GM19372 (cell line): ENCODE results near the gene YIPF2.
A peak's percentile ranks its signal among the peaks of the same experiment; 100 is the strongest.
"Not testable (repeated sequence)": the region's sequence is repeated elsewhere in the genome, so short reads cannot be mapped to it uniquely, and the experiment has no call there.

Source experiments
- ATAC-seq: cut with Tn5 transposase; IDR thresholded peaks from one replicate; pipeline ENCODE4 v1.9.1; 2021; ENCODE audit warnings: mild to moderate bottlenecking, low read depth, moderate library complexity; ENCODE audit not compliant: unreplicated experiment

The YIPF2 gene

DNA sequence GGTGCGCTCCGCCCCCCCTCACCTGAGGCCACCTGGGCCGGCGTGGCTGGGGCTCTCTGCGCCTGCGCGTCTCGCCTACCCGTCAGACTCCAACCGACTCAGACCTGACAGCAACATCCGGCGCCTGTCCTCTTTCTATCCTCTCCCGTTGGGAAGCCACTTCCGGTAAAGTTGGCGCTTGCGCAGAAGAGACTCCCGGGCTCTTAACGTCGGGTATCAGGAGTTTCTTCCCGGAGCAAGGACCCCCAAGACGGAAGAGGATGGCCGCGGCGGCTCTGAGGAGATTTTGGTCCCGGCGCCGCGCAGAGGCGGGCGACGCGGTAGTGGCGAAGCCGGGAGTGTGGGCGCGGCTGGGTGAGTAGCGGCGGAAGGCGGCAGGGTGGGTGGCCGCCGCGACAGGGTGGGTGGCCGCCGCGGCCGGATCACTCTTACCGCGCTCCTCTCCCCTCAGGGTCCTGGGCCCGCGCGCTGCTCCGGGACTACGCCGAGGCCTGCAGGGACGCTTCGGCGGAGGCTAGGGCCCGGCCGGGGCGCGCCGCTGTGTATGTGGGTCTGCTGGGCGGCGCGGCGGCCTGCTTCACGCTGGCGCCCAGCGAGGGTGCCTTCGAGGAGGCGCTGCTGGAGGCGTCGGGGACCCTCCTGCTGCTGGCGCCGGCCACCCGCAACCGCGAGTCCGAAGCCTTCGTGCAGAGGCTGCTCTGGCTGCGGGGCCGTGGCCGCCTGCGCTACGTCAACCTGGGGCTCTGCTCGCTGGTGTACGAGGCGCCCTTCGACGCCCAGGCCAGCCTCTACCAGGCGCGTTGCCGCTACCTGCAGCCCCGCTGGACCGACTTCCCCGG, at the start of gene YIPF2, which contains the start of gene TIMM29:
Gene YIPF2 (minus strand): TSS at position 77 of the 839 bp plus-strand sequence. CDS start 229 bp downstream, outside the sequence.
Gene TIMM29 (plus strand): TSS at position 249 of the 839 bp plus-strand sequence. CDS start 12 bp downstream, at position 261.
- peak; percentile 89 for ATAC-seq

DNA sequence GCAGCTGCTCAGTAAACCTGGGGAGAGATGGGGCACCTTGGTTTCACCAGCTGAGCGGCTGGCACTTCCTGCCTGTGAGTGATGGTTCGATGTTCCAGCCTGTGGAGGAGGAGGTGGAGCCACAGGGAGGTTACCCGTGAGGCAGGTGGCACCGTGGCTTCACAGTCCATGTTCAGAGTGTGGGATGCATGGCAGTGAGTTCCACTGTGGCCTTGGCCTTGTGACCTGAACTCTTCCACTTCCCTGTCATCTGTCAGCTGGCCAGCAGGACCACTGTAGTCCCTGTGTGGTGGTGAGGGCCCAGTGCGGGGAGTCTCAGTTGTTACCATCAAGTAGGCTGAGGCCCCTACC, 49.3 kb upstream of the YIPF2 start:
- no peak for ATAC-seq

DNA sequence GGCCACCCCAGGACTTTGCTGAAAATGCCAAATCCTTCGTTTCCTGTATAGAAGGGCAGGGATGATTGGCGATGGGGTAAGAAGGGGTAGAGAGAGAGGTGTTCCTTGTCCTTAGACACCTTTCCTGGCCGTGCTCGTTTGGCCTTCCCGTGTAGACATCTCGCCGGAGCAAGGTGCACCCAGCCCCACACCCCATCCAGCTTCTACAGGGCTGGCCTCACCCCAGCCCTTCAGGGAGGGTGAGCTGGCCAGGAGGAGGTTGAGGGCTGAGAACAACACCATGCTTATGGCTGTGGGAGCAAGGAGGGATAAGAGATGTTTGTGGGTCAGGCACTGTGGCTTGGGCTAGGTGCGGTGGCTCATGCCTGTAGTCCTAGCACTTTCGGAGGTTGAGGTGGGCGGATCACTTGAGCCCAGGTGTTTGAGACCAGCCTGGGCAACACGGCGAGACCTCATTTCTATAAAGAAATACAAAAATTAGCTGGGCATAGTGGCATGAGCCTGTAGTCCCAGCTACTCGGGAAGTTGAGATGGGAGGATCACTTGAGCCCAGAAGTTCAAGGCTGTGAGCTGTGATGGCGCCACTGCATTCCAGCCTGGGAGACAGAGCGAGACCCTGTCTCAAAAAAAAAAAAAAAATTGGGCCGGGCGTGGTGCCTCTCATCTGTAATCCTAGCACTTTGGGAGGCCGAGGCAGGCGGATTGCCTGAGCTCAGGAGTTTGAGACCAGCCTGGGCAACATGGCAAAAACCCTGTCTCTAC, 47.9 kb upstream of the YIPF2 start:
- no peak for ATAC-seq

DNA sequence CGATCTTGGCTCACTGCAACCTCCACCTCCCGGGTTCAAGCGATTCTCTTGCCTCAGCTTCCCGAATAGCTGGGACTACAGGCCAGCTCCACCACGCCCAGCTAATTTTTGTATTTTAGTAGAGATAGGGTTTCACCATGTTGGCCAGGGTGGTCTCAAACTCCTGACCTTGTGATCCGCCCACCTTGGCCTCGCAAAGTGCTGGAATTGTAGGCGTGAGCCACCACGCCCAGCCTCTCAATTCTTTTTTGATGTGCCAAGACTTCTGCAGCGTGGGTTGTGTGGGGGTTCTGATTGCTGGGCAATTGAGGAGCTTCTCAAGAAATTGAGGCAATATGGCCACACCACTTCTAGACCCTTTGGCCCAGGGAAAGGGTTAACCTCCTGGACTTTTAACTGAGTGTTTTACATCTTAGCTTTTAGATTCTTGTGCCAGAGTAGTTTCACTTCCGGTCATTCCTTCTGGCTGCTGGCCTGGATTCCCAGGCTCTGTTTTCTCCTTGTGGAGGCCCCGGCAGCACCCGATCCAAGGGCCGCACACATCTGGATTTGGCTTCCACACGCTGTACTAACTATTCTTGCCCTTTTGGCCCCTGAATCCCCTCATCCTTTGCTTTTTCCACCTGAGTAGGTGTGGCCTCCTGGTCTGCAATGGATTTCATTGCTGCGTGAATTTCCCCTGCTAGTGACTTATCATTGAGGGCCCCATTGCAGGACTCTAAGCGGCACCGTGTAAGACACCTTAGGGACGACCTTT, 47.1 kb upstream of the YIPF2 start:
- ATAC-seq = no peak

DNA sequence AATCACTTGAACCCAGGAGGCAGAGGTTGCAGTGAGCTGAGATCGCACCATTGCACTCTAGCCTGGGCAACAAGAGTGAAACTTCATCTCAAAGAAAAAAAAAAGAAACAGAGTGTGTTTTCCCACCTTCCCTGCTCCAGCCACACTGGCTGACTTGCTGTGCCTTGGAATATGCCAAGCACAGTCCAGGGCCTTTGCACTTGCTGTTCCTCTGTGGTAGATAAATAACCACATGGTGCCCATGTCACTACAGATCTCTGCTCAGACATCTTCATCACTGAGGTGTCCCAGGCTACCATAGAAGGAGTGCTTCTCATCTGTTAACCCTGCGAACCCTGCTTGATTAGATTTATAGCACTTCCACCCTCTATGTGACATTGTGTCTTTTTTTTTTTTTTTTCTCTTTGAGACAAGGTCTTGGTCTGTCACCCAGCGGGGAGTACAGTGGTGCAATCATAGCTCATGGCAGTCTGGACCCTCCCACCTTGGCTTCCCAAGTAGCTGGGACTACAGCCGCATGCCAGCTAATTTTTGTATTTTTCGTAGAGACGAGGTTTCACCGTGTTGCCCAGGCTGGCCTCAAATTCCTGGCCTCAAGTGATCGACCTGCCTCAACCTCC, 42.8 kb upstream of the YIPF2 start:
- ATAC-seq = no peak

DNA sequence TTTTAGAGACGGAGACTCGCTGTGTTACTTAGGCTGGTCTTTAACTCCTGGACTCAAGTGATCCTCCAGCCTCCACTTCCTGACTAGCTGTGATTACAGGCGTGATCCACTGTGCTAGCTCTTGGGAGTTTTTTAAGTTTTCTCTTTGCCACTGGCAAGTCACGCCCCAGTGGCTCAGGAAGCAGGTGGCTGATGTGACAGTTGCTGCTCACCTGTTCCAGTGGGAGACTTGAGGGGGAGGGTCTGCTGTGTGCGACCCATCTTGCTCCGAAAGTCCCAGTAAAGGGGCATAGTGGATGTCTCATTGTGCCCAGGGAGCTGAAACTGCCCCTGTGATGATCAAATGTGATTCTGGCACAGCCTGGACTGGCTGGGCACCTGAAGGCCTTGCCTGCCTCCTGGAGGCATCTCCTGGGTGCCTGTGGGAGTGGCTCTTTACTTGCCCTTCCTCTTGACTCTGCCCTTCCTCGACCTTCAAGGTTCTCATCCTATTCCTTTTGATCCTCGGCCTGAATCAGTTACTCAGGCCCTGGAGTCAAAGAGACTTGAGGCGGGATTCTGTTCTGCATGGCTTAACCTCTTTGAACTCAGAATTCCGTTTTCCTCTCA, 40.2 kb upstream of the YIPF2 start:
- ATAC-seq = no peak

DNA sequence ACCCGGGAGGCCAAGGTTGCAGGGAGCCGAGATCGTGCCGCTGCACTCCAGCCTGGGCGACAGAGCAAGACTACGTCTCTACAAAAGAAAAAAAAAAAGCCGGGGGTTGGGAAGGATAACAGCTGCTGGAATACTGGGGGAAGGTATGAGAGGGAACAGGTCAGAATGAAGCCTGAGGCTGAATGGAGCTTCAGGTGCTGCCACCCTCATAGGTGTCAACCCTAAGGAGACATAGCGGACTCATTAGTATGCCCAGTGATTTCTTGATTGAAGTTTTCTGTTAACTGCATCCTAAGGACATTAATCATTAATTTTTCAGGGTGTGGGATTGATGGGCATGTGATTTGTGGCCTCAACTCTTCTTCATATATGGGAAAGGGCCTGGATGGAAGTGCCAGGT, 38.4 kb upstream of the YIPF2 start:
- no peak for ATAC-seq

DNA sequence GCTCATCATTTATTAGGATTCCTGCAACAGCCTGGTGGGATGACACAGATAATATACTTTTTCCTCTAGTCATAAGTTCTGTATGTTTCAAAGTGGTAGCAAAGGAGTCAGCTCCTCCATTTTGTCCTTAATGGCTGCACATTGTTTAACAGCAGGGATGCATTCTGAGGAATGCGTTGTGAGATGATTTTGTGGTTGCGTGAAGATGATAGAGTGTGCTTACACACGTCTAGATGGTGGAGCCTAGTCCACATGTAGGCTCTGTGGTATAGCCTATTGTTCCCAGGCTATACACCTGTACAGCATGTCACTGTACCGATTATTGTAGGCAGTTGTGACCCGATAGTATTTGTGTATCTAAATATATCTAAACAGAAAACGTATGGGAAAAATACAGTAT, 37.0 kb upstream of the YIPF2 start:
- no peak for ATAC-seq

DNA sequence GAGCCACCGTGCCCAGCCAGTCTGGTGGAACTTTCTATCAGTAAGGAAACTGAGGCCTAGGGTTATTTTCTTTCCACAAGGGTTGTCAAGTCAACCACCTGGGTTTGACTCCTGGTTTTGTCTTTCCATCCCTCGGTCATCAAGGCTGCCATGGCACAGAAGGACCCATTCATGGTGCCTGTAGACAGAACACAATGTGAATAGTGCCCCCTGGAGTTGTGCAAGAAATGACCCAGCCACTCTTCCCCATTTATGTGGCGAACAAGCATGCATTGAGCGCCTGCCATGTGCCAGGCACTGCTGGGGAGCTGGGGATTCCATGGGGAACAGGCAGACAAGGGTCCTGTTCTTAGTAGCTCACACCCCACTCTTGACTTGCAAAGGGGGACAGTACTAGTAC, 36.5 kb upstream of the YIPF2 start:
- no peak for ATAC-seq

DNA sequence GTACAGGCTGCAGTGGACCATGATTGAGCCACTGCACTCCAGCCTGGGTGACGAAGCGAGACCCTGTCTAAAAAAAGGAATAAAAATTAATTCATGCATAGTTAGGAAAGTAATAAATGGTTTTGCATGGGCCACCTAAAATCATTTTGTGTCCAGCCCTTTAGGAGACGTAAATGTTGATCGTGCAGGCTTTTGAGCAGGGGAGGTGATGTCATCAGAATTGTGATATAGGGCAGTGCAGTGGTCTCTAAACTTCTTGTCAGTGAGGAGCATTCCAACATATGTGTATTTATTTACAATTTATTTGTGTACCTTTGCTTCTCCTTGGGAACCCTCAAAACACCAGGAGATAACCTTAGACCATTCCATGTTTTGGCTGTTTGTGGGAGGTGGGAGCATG, 35.4 kb upstream of the YIPF2 start:
- ATAC-seq = no peak

DNA sequence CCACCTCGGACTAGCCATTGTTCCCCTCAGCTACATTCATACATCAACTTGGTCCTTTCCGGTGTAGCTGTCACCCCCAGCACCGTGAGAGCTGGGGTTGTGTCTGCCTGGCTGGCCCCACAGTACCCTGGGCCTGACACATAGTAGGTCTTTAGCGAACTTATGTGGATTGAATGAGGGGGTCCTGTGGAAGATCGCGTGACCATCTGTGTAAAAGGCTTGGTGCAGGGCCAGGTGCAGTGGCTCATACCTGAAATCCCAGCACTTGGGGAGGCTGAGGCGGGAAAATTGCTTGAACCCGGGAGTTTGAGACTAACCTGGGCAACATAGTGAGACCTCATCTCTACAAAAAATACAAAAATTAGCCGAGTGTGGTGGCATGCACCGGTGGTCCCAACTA, 34.4 kb upstream of the YIPF2 start:
- no peak for ATAC-seq

DNA sequence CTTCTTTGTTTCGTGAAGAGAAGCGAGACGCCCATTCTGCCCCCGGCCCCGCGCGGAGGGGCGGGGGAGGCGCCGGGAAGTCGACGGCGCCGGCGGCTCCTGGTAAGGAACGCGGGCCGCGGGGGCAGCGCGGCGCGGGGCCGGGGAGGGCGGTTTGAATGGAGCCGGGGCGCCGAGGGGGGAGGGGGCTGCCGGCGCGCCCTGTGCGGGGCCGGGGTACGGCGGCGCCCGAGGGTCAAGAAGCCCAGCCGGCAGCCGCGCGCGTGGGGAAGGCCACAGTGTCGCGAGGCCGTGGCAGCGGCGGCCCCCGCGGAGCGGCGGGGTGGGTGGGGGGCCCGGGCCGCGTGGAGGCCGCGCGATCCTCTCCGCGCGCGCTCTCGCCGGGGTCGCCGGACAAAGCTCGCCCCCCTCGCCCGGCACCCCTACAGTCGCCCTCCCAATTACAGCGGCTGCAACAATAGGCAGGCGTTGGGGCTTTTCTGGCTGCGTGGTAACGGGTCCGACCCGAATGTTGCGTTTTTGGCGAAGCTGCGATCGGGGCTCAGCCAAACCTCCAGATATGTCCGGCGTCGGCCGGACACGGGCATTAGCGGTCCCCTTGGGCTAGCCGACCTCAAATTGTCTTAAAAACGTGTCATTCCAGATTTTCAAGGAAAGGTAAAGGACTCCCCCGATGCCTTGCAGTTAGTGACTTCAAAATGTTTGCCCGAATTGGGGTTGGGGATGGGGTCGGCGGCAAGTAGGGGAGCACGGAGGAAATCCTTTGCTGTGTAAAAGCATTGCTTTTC, 32.8 kb upstream of the YIPF2 start:
- ATAC-seq = peak; percentile 25

DNA sequence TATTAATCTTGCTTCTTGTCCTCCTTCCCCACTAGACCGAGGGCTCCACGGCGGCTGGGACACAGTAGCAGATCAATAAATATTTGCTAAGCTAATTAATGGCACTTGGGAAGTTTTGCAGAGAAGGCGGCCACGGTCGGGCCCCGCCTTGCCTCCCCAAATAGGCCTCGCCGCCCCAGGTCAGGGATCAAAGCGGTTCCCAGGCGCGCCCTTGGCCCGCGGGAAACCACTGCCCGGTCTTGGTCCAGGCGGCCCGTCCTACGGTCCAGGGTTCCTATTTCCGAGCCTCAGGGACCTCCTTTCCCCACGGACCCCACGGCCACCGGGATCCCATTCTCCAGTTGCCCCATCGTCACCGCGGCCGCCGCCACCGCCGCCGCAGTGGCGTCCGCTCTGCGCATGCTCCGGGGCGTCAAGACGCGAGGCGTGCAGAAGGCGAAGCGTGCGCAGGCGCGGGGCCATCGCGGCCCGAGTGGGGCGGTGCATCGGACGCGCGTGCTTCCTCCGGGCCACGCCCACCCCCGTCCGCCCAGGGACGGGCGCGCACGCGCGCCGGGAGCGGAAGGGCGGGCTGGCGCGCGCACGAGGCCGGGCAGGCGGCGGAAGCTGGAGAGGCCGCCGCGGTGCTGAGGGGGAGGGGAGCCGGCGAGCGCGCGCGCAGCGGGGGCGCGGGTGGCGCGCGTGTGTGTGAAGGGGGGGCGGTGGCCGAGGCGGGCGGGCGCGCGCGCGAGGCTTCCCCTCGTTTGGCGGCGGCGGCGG, 32.1 kb upstream of the YIPF2 start, which contains the start of gene SMARCA4:
Gene SMARCA4 (plus strand): TSS at position 717 of the 759 bp plus-strand sequence. CDS start 23,122 bp downstream, outside the sequence.
- ATAC-seq = peak; percentile 89

DNA sequence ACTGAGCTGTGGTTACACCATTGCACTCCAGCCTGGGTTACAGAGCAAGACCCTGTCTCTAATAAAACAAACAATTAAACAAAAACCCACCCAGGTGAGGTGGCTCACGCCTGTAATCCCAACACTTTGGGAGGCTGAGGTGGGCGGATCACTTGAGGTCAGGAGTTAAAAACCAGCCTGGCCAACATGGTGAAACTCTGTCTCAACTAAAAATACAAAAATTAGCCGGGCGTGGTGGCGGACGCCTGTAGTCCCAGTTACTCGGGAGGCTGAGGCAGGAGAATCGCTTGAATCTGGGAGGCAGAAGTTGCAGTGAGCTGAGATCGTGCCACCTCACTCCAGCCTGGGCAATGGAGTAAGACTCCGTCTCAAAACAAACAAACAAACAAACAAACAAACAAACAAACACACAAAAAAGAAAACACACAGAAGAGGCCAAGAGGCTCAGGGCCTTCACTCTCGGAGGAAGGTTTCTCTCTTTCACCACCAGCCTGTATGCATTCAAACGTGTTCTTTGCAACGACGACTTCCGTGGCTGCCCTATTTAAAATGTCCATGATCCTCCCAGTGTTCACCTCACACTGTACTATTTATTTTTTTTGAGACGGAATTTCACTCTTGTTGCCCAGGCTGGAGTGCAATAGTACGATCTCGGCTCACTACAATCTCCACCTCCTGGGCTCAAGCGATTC, 31.0 kb upstream of the YIPF2 start:
- ATAC-seq = not testable (repeated sequence)

DNA sequence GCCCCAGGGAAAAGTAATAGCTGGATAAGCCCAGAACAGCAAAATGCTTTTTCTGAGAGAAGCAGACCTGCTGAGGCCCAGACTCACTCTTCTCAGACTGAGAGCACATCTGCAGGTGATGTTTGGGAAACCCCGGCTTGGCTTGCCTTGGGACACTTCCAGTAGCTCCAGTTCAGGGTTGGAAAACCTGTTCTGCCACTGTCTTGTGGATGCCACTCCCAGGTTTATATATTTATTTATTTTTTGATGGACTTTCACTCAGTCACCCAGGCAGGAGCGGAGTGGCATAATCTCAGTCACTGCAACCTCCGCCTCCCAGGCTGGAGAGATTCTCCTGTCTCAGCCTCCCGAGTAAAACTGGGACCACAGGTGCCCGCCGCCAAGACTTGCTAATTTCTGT, 24.4 kb upstream of the YIPF2 start:
- ATAC-seq = no peak

DNA sequence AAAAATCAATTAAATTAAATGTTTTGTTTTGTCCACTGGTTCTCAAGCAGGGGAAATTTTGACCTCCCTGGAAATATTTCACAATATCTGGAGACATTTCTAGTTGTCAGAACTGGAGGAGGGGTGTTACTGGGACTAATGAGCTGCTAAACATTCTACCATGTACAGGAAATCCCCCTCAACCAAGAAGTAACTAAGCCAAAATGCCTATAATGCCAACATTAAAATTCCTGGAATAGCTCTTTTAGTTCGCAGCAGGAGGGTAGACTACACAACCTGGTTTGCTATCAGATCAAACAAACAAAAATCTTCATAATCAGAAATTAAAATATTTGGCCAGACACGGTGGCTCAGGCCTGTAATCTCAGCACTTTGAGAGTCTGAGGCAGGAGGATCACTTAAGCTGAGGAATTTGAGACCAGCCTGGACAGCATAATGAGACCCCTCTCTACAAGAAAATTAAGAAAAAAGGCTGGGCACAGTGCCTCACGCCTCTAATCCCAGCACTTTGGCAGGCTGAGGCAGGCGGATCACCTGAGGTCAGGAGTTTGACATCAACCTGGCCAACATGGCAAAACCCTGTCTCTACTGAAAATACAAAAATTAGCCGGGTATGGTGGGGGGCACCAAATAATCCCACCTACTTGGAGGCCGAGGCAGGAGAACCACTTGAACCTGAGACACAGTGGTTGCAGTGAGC, 18.7 kb upstream of the YIPF2 start:
- no peak for ATAC-seq

DNA sequence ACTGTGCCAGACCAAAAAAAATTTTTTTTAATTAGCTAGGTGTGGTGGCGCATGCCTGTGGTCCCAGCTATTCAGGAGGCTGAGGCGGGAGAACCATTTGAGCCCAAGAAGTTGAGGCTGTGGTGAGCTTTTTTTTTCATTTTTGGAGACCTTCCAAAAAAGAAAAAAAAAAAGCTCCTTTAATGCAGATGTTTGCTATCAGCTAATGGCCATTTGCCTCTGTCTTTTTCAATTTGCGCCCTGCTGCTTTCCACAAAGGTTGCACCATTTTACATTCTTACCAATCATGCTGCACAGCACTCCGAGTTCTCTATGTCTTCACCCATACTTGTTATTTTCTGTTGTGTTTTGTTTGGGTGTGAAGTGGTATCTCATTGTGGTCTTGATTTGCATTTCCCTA, 16.8 kb upstream of the YIPF2 start:
- ATAC-seq = no peak
